Liver (tissue), 9 donors: ENCODE data around the gene HTR3D. TPM values are rescaled to one million over a fixed set of nuclear protein-coding genes. Genes with fewer than 3 reads are reported as not detected.

Source experiments
- DNase-seq: peaks from one replicate; pipeline ENCODE4 v3.0.0-alpha.2; 2017; ENCODE audit warnings: low spot score
- H3K27ac ChIP-seq, 2 donors: one replicate each; pipeline ENCODE4 v1.7.0; 2013; ENCODE audit warnings: inconsistent platforms in 2 of 2, low read length in 2 of 2, control low read depth in 1 of 2, low read depth in 1 of 2, mild to moderate bottlenecking in 1 of 2
- H3K27me3 ChIP-seq, 4 donors: one replicate each; pipeline versions ENCODE4 v1.6.1 to v1.7.0; 2013; ENCODE audit warnings: low read length in 3 of 4, inconsistent platforms in 1 of 4, mild to moderate bottlenecking in 1 of 4, moderate library complexity in 1 of 4; ENCODE audit not compliant: control insufficient read depth in 4 of 4, insufficient read depth in 4 of 4
- H3K36me3 ChIP-seq, 4 donors: one replicate each; pipeline versions ENCODE4 v1.6.1 to v1.7.0; 2013; ENCODE audit warnings: low read length in 3 of 4, mild to moderate bottlenecking in 3 of 4, low read depth in 1 of 4, moderate library complexity in 1 of 4; ENCODE audit not compliant: control insufficient read depth in 4 of 4, insufficient read depth in 3 of 4
- H3K4me1 ChIP-seq, 4 donors: one replicate each; pipeline versions ENCODE4 v1.6.1 to v1.7.0; 2013; ENCODE audit warnings: low read length in 3 of 4, mild to moderate bottlenecking in 3 of 4, moderate library complexity in 1 of 4; ENCODE audit not compliant: control insufficient read depth in 4 of 4, insufficient read depth in 4 of 4
- H3K4me3 ChIP-seq, 3 donors: one replicate each; pipeline versions ENCODE4 v1.6.1 to v1.7.0; 2013; ENCODE audit warnings: low read length in 3 of 3, control low read depth in 1 of 3, low read depth in 1 of 3, mild to moderate bottlenecking in 1 of 3
- H3K9ac ChIP-seq, 2 donors: one replicate each; pipeline ENCODE4 v1.7.0; 2013; ENCODE audit warnings: low read length in 2 of 2, mild to moderate bottlenecking in 2 of 2, moderate library complexity in 2 of 2, control low read depth in 1 of 2, low read depth in 1 of 2
- H3K9me3 ChIP-seq, 4 donors: one replicate each; pipeline versions ENCODE4 v1.6.1 to v1.7.0; 2013; ENCODE audit warnings: low read length in 3 of 4; ENCODE audit not compliant: control insufficient read depth in 4 of 4
- ATF3 ChIP-seq: IDR thresholded peaks from 2 replicates; pipeline ENCODE4 v1.6.1; 2016; ENCODE audit warnings: antibody characterized with exemption
- CTCF ChIP-seq: fragments of 150-350 bp; IDR thresholded peaks from 2 replicates; pipeline ENCODE4 v1.5.1; 2017; ENCODE audit warnings: improper control_type of control experiment, low read depth, low read length; ENCODE audit not compliant: missing input control
- EGR1 ChIP-seq, 2 donors: IDR thresholded peaks; 2 replicates each; pipeline ENCODE4 v1.6.1; 2016 to 2018; ENCODE audit warnings: antibody characterized with exemption in 2 of 2, low read depth in 2 of 2
- FOXA1 ChIP-seq: IDR thresholded peaks from 2 replicates; pipeline ENCODE4 v1.6.1; 2016; ENCODE audit warnings: antibody characterized with exemption
- FOXA2 ChIP-seq: IDR thresholded peaks from 2 replicates; pipeline ENCODE4 v1.6.1; 2016; ENCODE audit warnings: antibody characterized with exemption
- GABPA ChIP-seq, 2 donors: IDR thresholded peaks in 1 of 2; conservative IDR thresholded peaks in 1 of 2; 2 replicates each; pipeline ENCODE4 v1.6.1; 2016; ENCODE audit warnings: antibody characterized with exemption in 2 of 2, mild to moderate bottlenecking in 1 of 2, moderate library complexity in 1 of 2
- HNF4A ChIP-seq, 2 donors: conservative IDR thresholded peaks; 2 replicates each; pipeline ENCODE4 v1.6.1; 2016; ENCODE audit warnings: antibody characterized with exemption in 2 of 2, mild to moderate bottlenecking in 2 of 2
- HNF4G ChIP-seq: IDR thresholded peaks from 2 replicates; pipeline ENCODE4 v1.6.1; 2016; ENCODE audit warnings: antibody characterized with exemption
- MAX ChIP-seq: IDR thresholded peaks from 2 replicates; pipeline ENCODE4 v1.6.1; 2016; ENCODE audit warnings: antibody characterized with exemption
- NR2F2 ChIP-seq: IDR thresholded peaks from 2 replicates; pipeline ENCODE4 v1.6.1; 2016; ENCODE audit warnings: antibody characterized with exemption
- RAD21 ChIP-seq, 2 donors: IDR thresholded peaks; 2 replicates each; pipeline ENCODE4 v1.6.1; 2016; ENCODE audit warnings: antibody characterized with exemption in 2 of 2, mild to moderate bottlenecking in 2 of 2
- REST ChIP-seq: IDR thresholded peaks from 2 replicates; pipeline ENCODE4 v1.6.1; 2016; ENCODE audit warnings: antibody characterized with exemption, mild to moderate bottlenecking
- RXRA ChIP-seq, 2 donors: IDR thresholded peaks; 2 replicates each; pipeline ENCODE4 v1.6.1; 2017 to 2018; ENCODE audit warnings: antibody characterized with exemption in 2 of 2, mild to moderate bottlenecking in 1 of 2
- SP1 ChIP-seq: IDR thresholded peaks from 2 replicates; pipeline ENCODE4 v1.6.1; 2018; ENCODE audit warnings: antibody characterized with exemption, mild to moderate bottlenecking
- TAF1 ChIP-seq: conservative IDR thresholded peaks from 2 replicates; pipeline ENCODE4 v1.6.1; 2016; ENCODE audit warnings: antibody characterized with exemption, mild to moderate bottlenecking
- YY1 ChIP-seq: IDR thresholded peaks from 2 replicates; pipeline ENCODE4 v1.6.1; 2016; ENCODE audit warnings: antibody characterized with exemption, mild to moderate bottlenecking
- WGBS: extraction: QIAGEN DNeasy Blood & Tissue Kit; methylation state at CpG from one replicate; pipeline ENCODE4 v1.1.7; 2013; 5-methylcytosine and 5-hydroxymethylcytosine counted together
- polyA plus RNA-seq, 2 donors: library from polyadenylated mRNA; stranded (reverse) in 1 of 2; unstranded in 1 of 2; fragments of 200-250 nt in 1 of 2; fragments of >200 nt in 1 of 2; fragmentation: Nextera tagmentation in 1 of 2; extraction: Ambion mirVana in 1 of 2; gene quantifications; one replicate each; pipeline versions ENCODE4 v1.2.1 to v1.2.3, GENCODE V29; 2013 to 2015
- total RNA-seq, 2 donors: library from RNA; depleted of rRNA; stranded (reverse); fragments of >200 nt; gene quantifications; one replicate each; pipeline ENCODE4 v1.2.3, GENCODE V29; 2014
- TF ChIP-seq, protein P1 (sequence below): IDR thresholded peaks from 2 replicates; pipeline ENCODE4 v1.6.1; 2016; ENCODE audit warnings: antibody characterized with exemption
- donor health status: healthy.
- donor health status: healthy.
- donor health status: healthy.
- donor health status: healthy.
- donor health status: healthy.

Gene HTR3D
- total and polyA plus RNA-seq, 4 donors = not detected

DNA sequence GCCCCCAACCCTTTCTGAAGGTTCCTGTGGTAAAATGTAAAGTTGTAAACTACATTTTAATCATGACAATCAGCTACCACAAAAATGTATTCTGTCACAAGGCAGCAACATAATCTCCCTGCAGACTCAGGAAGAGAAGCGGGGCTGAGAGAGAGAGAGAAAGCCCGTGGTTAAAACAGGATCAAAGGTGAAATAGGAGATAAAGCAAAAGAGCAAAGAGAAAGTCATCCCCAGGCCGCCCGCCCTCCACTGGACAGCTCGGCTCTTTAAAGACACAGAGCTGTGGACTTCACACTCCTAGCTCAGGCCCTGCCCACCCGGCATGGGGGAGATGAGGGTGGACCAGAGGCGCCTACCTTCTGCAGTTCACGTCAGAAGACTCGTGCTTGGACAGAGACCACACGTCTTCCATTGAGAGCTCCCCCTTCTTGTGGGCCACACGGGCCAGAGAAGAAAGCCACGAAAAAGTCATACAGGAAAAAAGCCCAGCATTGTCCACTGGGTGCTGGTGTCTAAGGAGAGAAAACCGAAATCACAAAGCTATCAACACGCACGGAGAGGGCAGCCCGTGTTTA lies 43.2 kb upstream of the HTR3D start:
- WGBS = 56% methylated on average over 16 of the region's 16 CpGs
- Histone ChIP-seq H3K36me3 (peaks cover 0 to 3% (median 0%) of the 10 kb centered on the region in 4 donors), H3K27me3 (no peaks in the 10 kb centered on the region), H3K27ac (no peak overlapping the region), H3K4me1 (peaks cover 6 to 31% (median 28%) of the 10 kb centered on the region in 4 donors), H3K4me3 (no peak overlapping the region), H3K9me3 (no peaks in the 10 kb centered on the region), H3K9ac (no peak overlapping the region)
- peak; percentile 22 to 24 for TF ChIP-seq RAD21 (IDR thresholded peaks at IDR 0.05)
- TF ChIP-seq EGR1 (IDR thresholded peaks at IDR 0.05; ENCODE audit: low read depth in 2 of 2) = no peak
- TF ChIP-seq GABPA (IDR thresholded peaks at IDR 0.05 in 1 of 2, conservative IDR thresholded peaks at IDR 0.05 in 1 of 2) = no peak
- no peak for TF ChIP-seq FOXA2
- TF ChIP-seq SP1 = peak; percentile 70
- TF ChIP-seq, protein P1, sequence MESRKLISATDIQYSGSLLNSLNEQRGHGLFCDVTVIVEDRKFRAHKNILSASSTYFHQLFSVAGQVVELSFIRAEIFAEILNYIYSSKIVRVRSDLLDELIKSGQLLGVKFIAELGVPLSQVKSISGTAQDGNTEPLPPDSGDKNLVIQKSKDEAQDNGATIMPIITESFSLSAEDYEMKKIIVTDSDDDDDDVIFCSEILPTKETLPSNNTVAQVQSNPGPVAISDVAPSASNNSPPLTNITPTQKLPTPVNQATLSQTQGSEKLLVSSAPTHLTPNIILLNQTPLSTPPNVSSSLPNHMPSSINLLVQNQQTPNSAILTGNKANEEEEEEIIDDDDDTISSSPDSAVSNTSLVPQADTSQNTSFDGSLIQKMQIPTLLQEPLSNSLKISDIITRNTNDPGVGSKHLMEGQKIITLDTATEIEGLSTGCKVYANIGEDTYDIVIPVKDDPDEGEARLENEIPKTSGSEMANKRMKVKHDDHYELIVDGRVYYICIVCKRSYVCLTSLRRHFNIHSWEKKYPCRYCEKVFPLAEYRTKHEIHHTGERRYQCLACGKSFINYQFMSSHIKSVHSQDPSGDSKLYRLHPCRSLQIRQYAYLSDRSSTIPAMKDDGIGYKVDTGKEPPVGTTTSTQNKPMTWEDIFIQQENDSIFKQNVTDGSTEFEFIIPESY = no peak
- no peak for TF ChIP-seq FOXA1
- peak; percentile 57 to 72 for TF ChIP-seq RXRA (IDR thresholded peaks at IDR 0.05)
- peak; percentile 25 for TF ChIP-seq REST
- TF ChIP-seq HNF4A (conservative IDR thresholded peaks at IDR 0.05) = peak; percentile 71 to 78
- peak; percentile 45 for TF ChIP-seq NR2F2
- TF ChIP-seq MAX = no peak
- peak; percentile 39 for DNase-seq

- H3K36me3 ChIP-seq = peaks cover 0 to 3% (median 0%) of the 10 kb centered on the region in 4 donors
- TF ChIP-seq MAX (no peak), CTCF (no peak), HNF4G (no peak), ATF3 (no peak), REST (no peak), NR2F2 (no peak), FOXA1 (no peak), TAF1 (no peak), HNF4A (conservative IDR thresholded peaks at IDR 0.05) (no peak), GABPA (IDR thresholded peaks at IDR 0.05 in 1 of 2, conservative IDR thresholded peaks at IDR 0.05 in 1 of 2) (no peak), YY1 (no peak), EGR1 (IDR thresholded peaks at IDR 0.05; ENCODE audit: low read depth in 2 of 2) (no peak)
- no peaks in the 10 kb centered on the region for H3K27me3 ChIP-seq
- H3K4me1 ChIP-seq = peaks cover 1 to 18% (median 16%) of the 10 kb centered on the region in 4 donors
- H3K4me3 ChIP-seq = no peak overlapping the region
- DNase-seq = no peak
- H3K9ac ChIP-seq = no peak overlapping the region
- WGBS = 84% methylated on average over 5 of the region's 5 CpGs
- no peak overlapping the region for H3K27ac ChIP-seq
- no peaks in the 10 kb centered on the region for H3K9me3 ChIP-seq
Measured at GRCh38 chr3:183991403-183991802, 40.1 kb upstream of the HTR3D start.
